Suprapubic skin (tissue), 4 donors: ENCODE results near the gene TFDP3. TPM values are rescaled to one million over a fixed set of nuclear protein-coding genes. Genes with fewer than 3 reads are reported as not detected.

Source experiments
- DNase-seq, 2 donors: peaks; one replicate each; pipeline ENCODE4 v3.0.0-alpha.2; 2019; ENCODE audit warnings: low spot score in 2 of 2
- H3K27ac ChIP-seq: fragments of 200-600 bp; sonication (generic); one replicate; pipeline ENCODE4 v1.5.1; 2019
- H3K27me3 ChIP-seq: fragments of 200-600 bp; sonication (generic); one replicate; pipeline ENCODE4 v1.5.1; 2019
- H3K36me3 ChIP-seq: fragments of 200-600 bp; sonication (generic); one replicate; pipeline ENCODE4 v1.5.1; 2019
- H3K4me1 ChIP-seq: fragments of 200-600 bp; sonication (generic); one replicate; pipeline ENCODE4 v1.5.1; 2019
- H3K4me3 ChIP-seq: fragments of 200-600 bp; sonication (generic); one replicate; pipeline ENCODE4 v1.5.1; 2019; ENCODE audit warnings: mild to moderate bottlenecking
- H3K9me3 ChIP-seq: fragments of 200-600 bp; sonication (generic); one replicate; pipeline ENCODE4 v1.5.1; 2019
- EP300 ChIP-seq: sonication (generic); formaldehyde crosslinking; IDR thresholded peaks from one replicate; pipeline ENCODE4 v1.6.1; 2017; ENCODE audit warnings: antibody characterized with exemption
- POLR2A ChIP-seq, 2 donors: fragments of 450-650 bp; IDR thresholded peaks; one replicate each; pipeline ENCODE4 v1.6.1; 2017; ENCODE audit warnings: antibody characterized with exemption in 2 of 2, mild to moderate bottlenecking in 2 of 2, moderate library complexity in 2 of 2
- POLR2AphosphoS5 ChIP-seq, 3 donors: sonication (generic); formaldehyde crosslinking; IDR thresholded peaks; one replicate each; pipeline ENCODE4 v1.6.1; 2017; ENCODE audit warnings: antibody characterized with exemption in 3 of 3
- WGBS: methylation state at CpG from one replicate; pipeline ENCODE4 v1.1.5; 2018; 5-methylcytosine and 5-hydroxymethylcytosine counted together
- total RNA-seq, 4 donors: library from RNA; depleted of rRNA; stranded (reverse); fragments of >200 nt; gene quantifications; one replicate each; pipeline ENCODE4 v1.1.0, GENCODE V29; 2016
- TF ChIP-seq, protein P1 (sequence below), 2 donors: fragments of 200-600 bp in 1 of 2; fragments of 450-650 bp in 1 of 2; sonication (generic) in 1 of 2; IDR thresholded peaks; one replicate each; pipeline ENCODE4 v1.5.1; 2016 to 2019; ENCODE audit warnings: antibody characterized with exemption in 2 of 2, mild to moderate bottlenecking in 1 of 2, moderate library complexity in 1 of 2

The TFDP3 gene
- total RNA-seq, 4 donors from 2014 or later: not detected

DNA sequence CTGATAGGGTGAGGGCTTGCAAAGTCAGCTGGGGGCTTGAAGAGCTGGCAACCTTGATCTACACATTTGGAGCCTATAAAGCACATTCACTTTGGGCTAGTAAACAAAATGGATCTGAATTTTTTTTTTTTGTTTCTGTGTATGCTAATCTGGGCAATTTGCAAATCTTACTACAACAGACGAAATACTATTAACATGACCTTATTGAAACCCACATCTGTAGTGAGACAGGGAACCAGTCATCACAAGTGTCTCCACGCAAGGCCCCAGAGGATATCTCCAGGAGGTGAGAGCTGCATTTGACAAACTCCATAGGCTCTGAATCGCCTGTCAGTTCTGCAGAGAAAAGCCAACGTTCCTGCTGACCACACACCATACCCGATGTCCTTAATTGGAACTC, 33.0 kb upstream of the TFDP3 start:
- no peak overlapping the region for H3K27ac ChIP-seq
- no peak overlapping the region for H3K4me3 ChIP-seq
- TF ChIP-seq EP300 (no peak), POLR2AphosphoS5 (IDR thresholded peaks at IDR 0.05) (no peak), POLR2A (IDR thresholded peaks at IDR 0.05) (no peak)
- TF ChIP-seq, protein P1, sequence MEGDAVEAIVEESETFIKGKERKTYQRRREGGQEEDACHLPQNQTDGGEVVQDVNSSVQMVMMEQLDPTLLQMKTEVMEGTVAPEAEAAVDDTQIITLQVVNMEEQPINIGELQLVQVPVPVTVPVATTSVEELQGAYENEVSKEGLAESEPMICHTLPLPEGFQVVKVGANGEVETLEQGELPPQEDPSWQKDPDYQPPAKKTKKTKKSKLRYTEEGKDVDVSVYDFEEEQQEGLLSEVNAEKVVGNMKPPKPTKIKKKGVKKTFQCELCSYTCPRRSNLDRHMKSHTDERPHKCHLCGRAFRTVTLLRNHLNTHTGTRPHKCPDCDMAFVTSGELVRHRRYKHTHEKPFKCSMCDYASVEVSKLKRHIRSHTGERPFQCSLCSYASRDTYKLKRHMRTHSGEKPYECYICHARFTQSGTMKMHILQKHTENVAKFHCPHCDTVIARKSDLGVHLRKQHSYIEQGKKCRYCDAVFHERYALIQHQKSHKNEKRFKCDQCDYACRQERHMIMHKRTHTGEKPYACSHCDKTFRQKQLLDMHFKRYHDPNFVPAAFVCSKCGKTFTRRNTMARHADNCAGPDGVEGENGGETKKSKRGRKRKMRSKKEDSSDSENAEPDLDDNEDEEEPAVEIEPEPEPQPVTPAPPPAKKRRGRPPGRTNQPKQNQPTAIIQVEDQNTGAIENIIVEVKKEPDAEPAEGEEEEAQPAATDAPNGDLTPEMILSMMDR (IDR thresholded peaks at IDR 0.05): no peak
- no peaks in the 10 kb centered on the region for H3K36me3 ChIP-seq
- no peak for DNase-seq
- H3K4me1 ChIP-seq: no peaks in the 10 kb centered on the region
- H3K27me3 ChIP-seq: no peaks in the 10 kb centered on the region
- WGBS: 72% methylated on average over 5 of the region's 5 CpGs
- H3K9me3 ChIP-seq: no peaks in the 10 kb centered on the region

GRCh38 chrX:133250184-133251100, 32.3 kb upstream of the TFDP3 start:
- Histone ChIP-seq H3K36me3 (no peaks in the 10 kb centered on the region), H3K27ac (no peak overlapping the region), H3K4me3 (no peak overlapping the region), H3K9me3 (no peaks in the 10 kb centered on the region), H3K27me3 (no peaks in the 10 kb centered on the region), H3K4me1 (no peaks in the 10 kb centered on the region)
- DNase-seq: no peak
- 75% methylated on average over 5 of the region's 5 CpGs for WGBS
- no peak for TF ChIP-seq POLR2AphosphoS5 (IDR thresholded peaks at IDR 0.05)
- TF ChIP-seq, protein P1 (IDR thresholded peaks at IDR 0.05): no peak
- TF ChIP-seq POLR2A (IDR thresholded peaks at IDR 0.05): no peak
- TF ChIP-seq EP300: no peak

DNA sequence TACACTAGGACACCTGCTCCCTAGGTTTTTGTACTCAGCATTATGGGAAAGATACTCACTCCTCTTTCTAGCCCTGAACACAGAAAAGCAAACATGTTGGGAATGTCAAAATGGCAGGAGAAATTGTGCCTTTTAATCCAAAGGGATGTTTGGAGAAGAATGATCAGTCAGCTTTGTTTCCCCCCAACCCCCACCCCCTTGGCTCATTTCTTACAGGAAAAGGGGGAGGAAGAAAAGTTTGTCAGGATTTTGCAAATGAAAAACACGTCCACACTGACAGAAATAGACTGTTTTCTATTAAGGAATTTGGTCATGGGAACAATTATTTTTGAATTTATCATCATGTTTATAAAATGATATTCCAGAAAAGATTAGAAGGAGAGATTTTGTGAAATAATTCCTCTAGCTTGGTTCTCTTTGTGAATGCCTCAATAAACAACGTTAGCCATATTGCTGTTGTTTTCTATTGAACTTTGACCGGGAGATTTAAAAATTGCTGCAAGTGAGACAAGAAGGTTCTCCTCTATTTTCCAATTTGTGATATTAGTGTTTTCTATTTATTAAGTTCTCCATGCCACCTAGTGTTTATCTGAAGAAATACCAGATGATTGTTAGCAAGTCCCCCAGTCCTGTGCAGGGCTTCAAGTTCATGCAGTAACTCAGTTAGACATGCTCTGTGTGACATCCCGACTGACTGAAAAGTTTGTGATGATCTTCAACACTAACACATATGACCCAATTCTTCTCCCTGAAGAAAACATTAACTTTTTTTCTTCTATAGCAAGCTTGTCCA, 31.3 kb upstream of the TFDP3 start:
- no peaks in the 10 kb centered on the region for H3K27me3 ChIP-seq
- H3K36me3 ChIP-seq: no peaks in the 10 kb centered on the region
- H3K27ac ChIP-seq: no peak overlapping the region
- DNase-seq: no peak
- no peak for TF ChIP-seq POLR2AphosphoS5 (IDR thresholded peaks at IDR 0.05)
- no peak for TF ChIP-seq POLR2A (IDR thresholded peaks at IDR 0.05)
- TF ChIP-seq EP300: no peak
- TF ChIP-seq, protein P1 (IDR thresholded peaks at IDR 0.05): no peak
- no peak overlapping the region for H3K4me3 ChIP-seq
- no peaks in the 10 kb centered on the region for H3K4me1 ChIP-seq
- 49% methylated on average over 4 of the region's 4 CpGs for WGBS
- no peaks in the 10 kb centered on the region for H3K9me3 ChIP-seq

- Histone ChIP-seq H3K9me3 (no peaks in the 10 kb centered on the region), H3K36me3 (no peaks in the 10 kb centered on the region), H3K27ac (no peak overlapping the region), H3K4me3 (no peak overlapping the region), H3K4me1 (no peaks in the 10 kb centered on the region), H3K27me3 (no peaks in the 10 kb centered on the region)
- TF ChIP-seq, protein P1 (IDR thresholded peaks at IDR 0.05): no peak
- TF ChIP-seq POLR2AphosphoS5 (IDR thresholded peaks at IDR 0.05) (no peak), POLR2A (IDR thresholded peaks at IDR 0.05) (no peak), EP300 (no peak)
- no peak for DNase-seq
- 84% methylated on average over 2 of the region's 2 CpGs for WGBS
Observed at GRCh38 chrX:133248177-133248576, 30.0 kb upstream of the TFDP3 start.

GRCh38 chrX:133246921-133247320, 28.8 kb upstream of the TFDP3 start:
- no peak for TF ChIP-seq POLR2AphosphoS5 (IDR thresholded peaks at IDR 0.05)
- TF ChIP-seq, protein P1 (IDR thresholded peaks at IDR 0.05): no peak
- TF ChIP-seq POLR2A (IDR thresholded peaks at IDR 0.05): no peak
- TF ChIP-seq EP300: no peak
- Histone ChIP-seq H3K36me3 (no peaks in the 10 kb centered on the region), H3K4me3 (no peak overlapping the region), H3K9me3 (no peaks in the 10 kb centered on the region), H3K27ac (no peak overlapping the region), H3K4me1 (no peaks in the 10 kb centered on the region), H3K27me3 (no peaks in the 10 kb centered on the region)
- DNase-seq: no peak
